Coronary artery (tissue), 2 donors: ENCODE measurements around the gene SPACA4.

Experiments used
- DNase-seq: peaks from one replicate; pipeline ENCODE4 v3.0.0-alpha.2; 2017; ENCODE audit warnings: low spot score
- H3K27ac ChIP-seq, 2 donors: fragments of 200-600 bp; sonication (generic); one replicate each; pipeline ENCODE4 v1.5.1; 2016 to 2019
- H3K4me3 ChIP-seq: fragments of 200-600 bp; sonication (generic); 2 replicates; pipeline ENCODE4 v1.5.1; 2016; ENCODE audit warnings: mild to moderate bottlenecking, moderate library complexity
- TF ChIP-seq, protein P1 (sequence below): fragments of 200-600 bp; sonication (generic); IDR thresholded peaks from one replicate; pipeline ENCODE4 v1.5.1; 2019; ENCODE audit warnings: antibody characterized with exemption

The SPACA4 gene

DNA sequence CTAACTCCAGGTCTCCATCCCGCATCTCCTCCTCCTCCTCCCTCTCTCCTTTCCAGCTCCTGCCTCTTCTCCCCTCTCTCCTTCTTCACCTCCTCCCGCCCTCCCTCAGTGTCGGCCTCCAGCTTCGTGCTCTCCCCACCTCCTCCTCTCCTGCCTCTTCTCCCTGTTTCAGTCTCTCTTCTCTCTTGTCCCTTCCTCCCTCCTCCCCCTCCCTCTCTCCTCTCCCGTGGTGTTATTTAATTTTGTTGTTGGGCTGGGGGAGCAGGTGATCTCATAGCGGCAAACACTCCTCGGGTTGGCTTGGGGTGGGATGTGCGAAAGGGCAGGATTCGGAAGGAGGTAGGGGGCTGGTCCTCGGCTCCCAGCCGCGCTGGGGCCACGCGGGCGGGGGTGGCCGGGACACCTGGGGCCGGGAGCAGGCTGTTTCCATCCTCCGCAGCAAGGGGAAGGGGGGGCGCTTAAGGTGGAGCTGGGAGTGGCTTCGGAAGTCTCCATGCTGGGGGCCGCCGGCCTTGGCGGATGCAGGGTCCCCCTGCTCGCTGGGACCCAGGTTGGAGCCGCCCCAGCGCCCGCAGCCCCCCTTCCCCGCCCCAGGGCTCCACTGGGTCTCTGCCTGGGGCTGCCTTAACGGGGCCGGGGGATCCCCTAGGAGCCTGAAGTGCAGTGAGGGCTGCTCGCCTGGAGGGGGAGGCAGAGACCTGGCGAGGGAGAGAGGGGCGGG is 39.6 kb downstream of the SPACA4 start, which contains the start of gene CA11:
CA11 (minus strand) TSS at position 187 of the 721 bp plus-strand sequence. CDS start 555 bp downstream, outside the sequence.
- peak within 1 kb of the TSS; percentile 80 to 92 for H3K27ac ChIP-seq
- H3K4me3 ChIP-seq: peak within 1 kb of the TSS; percentile 90
- TF ChIP-seq, protein P1, sequence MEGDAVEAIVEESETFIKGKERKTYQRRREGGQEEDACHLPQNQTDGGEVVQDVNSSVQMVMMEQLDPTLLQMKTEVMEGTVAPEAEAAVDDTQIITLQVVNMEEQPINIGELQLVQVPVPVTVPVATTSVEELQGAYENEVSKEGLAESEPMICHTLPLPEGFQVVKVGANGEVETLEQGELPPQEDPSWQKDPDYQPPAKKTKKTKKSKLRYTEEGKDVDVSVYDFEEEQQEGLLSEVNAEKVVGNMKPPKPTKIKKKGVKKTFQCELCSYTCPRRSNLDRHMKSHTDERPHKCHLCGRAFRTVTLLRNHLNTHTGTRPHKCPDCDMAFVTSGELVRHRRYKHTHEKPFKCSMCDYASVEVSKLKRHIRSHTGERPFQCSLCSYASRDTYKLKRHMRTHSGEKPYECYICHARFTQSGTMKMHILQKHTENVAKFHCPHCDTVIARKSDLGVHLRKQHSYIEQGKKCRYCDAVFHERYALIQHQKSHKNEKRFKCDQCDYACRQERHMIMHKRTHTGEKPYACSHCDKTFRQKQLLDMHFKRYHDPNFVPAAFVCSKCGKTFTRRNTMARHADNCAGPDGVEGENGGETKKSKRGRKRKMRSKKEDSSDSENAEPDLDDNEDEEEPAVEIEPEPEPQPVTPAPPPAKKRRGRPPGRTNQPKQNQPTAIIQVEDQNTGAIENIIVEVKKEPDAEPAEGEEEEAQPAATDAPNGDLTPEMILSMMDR: peak; percentile 95
- peak; percentile 92 for DNase-seq

DNA sequence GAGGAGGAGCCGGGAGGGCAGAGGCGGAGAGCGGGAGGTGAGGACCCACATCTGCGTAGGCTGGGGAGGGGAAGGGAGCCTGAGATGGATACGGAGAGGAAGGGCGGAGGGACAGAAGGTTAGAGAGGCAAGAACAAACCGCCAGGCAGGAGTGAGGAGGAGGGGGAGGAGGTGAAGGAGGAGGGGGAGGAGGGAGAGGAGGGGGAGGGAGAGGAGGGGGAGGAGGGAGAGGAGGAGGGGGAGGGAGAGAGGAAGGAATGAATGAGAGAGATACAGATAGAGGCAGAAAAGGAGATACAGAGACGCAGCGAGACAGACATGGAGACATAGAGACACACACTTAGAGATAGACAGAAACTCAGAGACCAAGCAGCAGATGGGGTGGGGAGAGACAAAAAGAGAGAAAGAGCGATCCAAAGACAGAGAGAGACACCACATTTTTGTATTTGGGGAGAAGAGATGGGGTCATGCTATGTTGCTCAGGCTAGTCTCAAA is 40.2 kb downstream of the SPACA4 start:
- Histone ChIP-seq H3K27ac (peak overlapping the region; percentile 80 to 92), H3K4me3 (peak overlapping the region; percentile 90)

DNA sequence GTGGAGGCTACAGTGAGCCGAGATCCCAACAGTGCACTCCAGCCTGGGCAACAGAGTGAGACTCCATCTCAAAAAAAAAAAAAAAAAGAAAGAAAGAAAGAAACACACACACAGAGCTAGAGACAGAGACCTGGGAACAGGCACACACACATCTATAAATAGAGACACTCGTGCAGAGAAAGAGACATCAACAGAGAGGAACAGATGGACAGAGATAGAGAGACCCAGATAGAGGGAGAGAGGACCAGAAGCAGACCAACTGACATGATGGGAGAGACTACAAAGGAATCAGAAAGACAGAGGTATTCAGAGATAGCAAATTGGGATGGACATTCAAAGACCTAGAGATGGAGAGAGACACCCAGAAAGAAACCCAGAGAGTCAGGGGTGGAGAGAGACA is 41.6 kb downstream of the SPACA4 start:
- TF ChIP-seq, protein P1: no peak
- Histone ChIP-seq H3K4me3 (no peak overlapping the region), H3K27ac (no peak overlapping the region)
- DNase-seq: no peak

More for the DNA sequence above, 40.2 kb downstream of the SPACA4 start:
- TF ChIP-seq, protein P1: no peak
- DNase-seq: no peak

DNA sequence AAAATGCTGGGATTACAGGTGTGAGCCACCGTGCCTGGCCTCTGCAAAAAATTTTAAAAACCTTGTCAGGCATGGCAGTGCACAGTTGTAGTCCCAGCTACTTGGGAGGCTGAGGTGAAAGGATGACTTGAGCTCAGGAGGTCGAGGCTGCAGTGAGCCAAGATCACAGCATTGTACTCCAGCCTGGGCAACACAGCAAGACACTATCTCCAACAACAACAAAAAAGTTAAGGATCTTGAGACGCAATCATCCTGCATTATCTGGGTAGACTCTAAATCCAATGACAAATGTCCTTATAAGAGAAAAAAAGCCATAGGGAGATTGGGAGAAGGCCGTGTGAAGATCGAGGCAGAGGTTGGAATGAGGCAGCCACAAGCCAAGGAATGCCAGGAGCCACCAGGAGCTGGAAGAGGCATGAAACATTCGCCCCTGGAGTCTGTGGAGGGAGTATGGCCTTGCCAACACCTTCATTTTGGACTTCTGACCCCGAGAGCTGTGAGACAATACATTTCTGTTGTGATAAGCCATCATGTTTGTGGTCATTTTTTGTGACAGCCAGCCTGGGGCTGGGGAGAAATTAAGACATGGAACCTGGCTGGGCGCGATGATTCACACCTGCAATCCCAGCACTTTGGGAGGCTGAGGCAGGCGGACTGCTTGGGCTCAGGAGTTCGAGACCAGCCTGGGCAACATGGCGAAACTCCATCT is 44.6 kb downstream of the SPACA4 start:
- DNase-seq: no peak
- TF ChIP-seq, protein P1: no peak
- H3K27ac ChIP-seq: no peak overlapping the region
- no peak overlapping the region for H3K4me3 ChIP-seq

DNA sequence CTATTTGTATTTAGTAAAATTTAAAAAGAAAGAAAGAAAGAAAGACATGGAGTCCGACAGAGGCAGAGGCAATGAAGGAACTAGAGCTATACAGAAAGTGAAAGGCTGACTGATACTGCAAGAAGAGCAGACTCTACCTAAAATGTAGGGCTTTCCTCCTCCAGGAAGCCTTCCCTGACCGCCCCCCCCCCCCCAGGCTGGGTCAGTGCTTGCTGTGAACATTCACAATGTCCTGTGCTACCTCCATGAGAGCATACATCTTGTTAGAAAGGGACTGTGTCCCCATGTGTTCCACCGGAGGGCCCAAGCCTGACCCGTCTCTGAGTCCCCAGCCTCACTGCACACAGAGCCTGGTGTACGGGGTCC is 45.1 kb downstream of the SPACA4 start:
- Histone ChIP-seq H3K4me3 (no peak overlapping the region), H3K27ac (no peak overlapping the region)
- TF ChIP-seq, protein P1: no peak
- no peak for DNase-seq

DNA sequence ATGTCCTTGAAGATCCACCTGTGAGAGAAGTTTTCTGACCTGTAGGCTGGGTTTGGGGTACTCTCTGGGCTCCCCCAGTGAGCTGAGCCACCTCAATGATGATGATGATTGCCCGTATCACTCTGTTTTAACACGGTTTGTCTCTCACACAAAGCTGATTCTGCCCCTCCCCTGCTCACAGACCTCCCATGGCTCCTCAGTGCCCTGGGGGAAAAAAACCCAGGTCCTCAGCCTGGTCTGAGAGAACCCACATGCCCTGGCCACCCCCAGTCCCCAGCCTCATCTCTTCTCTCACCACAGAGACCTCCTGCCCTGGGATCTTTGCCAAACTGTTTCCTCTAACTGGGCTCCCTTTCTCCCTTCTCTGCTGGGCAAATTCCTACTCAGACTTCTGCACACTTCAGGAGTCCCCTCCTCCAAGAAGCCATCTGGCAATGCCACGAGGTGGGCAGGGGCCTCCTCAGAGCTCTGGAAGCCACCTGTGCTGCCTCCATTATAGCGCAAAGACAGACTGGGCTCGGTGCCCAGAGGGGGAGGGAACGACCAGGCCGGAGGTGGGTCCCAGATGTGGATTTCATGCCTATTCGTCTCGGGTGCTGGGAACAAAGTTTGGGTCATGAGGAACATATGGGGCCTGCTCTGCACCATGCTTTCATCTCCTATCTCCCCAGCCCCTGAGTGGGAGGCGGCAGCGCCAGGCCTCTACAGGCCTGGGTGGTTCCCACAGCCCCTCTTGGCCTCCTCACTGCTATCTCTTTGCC is 47.9 kb downstream of the SPACA4 start:
- TF ChIP-seq, protein P1: no peak
- DNase-seq: no peak
- Histone ChIP-seq H3K4me3 (no peak overlapping the region), H3K27ac (no peak overlapping the region)
